Measurements from ENCODE around the gene MEGF11.
"Not testable (repeated sequence)": the region's sequence is repeated elsewhere in the genome, so short reads cannot be mapped to it uniquely, and the experiment has no call there.

The MEGF11 gene

DNA sequence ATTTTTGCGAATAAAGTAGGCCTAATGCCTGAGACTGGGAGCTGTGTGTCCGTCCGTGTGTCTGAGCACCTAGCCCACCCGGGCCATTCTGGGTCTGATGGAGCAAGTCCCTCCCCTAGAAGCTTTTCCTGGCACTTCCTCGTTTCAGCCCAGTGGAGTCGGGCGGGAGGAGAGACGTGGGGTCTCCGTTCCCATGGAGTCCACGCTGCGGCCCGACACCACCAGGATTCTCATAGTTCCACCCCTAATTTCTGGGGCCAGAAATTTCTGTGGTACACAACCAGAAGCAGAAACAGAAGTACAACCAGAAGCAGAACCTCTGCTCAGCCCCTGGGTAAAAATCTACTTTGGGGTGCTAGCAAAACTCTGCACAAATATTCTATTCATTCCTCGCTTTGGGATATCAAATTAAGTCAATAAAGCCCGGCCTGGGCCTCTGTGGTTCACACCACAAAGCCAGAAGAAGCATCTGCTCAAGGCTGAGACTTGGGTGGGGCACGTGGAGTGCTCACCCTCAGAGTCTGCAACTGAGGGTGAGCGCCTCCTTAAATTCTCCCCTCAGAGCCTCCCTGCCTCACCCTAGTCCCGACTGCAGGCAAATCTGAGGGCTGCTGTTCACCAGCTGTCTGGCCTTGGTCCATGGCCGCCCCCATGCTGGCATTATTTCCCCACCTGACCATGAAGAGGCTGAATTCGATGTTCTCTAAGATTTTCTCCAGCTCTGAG is 1.6 kb upstream of the MEGF11 start:
- Mint-ChIP-seq H3K27ac (no peak overlapping the region), H3K4me3 (peak overlapping the region; percentile 64), H3K36me3 (peaks cover 3% of the 10 kb centered on the region), H3K4me1 (peaks cover 11% of the 10 kb centered on the region), H3K9me3 (no peaks in the 10 kb centered on the region), H3K27me3 (peaks cover 34% of the 10 kb centered on the region)
- DNase-seq (ENCODE audit: low spot score in 2 of 2) (no peak), ATAC-seq (ENCODE audit: low read depth) (no peak)

DNA sequence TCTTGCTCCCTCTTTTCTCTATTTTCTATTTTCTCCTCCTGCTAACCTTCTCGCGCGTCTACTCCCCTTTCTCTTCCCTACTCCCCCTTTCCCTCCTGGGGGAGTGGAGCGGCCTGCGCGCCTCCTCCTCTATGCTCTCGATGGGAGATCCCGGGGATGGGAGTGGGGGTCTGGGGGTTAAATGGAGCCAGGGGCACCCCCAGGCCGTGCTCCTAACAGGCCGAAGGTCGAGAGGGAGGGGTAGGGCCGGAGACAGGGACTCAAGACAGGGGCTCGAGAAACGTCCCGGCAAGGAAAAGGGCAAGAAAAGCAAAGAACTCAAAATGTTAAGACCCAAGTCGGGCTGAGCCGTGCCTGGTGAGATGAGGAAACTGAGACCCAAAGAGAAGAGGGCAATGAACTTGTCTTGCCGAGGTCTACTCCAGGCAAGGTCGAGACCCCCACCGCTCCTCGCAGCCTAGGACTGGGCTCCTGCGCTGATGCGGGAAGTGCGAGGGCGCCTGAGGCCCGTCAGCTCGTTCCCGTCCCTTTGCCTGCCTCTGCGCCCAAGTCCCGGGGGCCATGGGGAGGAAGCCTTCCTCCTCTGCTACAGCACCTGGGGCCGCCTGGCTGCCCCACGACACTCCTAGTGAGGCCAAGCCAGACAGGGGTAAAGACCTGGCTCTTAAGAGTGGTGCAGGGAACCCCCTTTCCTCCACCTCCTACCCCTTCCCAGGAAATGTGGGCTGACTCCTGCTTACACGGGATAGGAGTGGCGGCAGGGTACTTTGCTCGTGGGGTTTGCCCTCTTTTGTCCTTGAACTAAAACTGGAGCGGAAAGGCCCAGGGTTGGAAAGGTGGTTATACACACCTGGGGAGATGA is 770 bp upstream of the MEGF11 start:
- peak overlapping the region; percentile 29 for H3K27ac Mint-ChIP-seq
- H3K4me1 Mint-ChIP-seq = peaks cover 11% of the 10 kb centered on the region
- H3K27me3 Mint-ChIP-seq = peaks cover 34% of the 10 kb centered on the region
- peaks cover 3% of the 10 kb centered on the region for H3K36me3 Mint-ChIP-seq
- no peak for ATAC-seq (ENCODE audit: low read depth)
- DNase-seq (ENCODE audit: low spot score in 2 of 2) = peak; percentile 11 to 20
- H3K4me3 Mint-ChIP-seq = peak overlapping the region; percentile 85
- H3K9me3 Mint-ChIP-seq = no peaks in the 10 kb centered on the region

DNA sequence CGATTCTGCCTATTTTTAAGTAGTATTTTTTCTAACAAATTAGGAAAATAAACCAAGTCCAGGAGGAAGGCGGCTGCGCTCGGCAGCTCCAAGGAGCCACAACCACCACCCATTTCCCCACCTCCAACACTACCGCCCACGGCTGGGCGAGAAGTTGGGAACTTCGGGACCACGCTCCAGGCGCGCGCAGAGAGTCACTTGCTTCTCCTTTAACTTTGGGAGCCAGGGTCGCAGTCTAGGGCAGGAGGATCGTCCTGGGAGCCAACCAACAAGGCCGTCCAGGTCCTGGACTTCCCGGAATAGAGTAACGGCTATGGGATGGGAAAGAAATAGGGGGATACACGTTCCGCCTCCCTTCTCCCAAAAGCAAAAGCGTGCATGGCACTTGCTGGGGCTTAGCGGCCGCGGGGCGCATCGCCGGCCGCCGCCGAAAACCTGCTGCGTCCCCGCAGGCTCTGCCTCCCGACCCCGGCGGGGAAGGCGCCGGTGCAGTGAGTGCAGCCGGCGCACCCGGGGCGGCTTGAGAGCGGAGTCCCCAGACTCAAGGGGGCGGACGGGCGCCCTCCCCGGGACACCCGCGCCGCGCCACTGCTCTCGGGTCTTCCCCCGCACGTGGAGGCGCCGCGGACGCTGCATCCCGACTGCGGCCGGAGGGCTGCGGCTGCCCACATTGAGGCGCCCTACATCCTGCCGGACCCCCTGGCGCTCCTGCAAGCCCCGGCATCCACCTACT is 699 bp downstream of the MEGF11 start:
- H3K27ac Mint-ChIP-seq = no peak overlapping the region
- peaks cover 11% of the 10 kb centered on the region for H3K4me1 Mint-ChIP-seq
- no peaks in the 10 kb centered on the region for H3K9me3 Mint-ChIP-seq
- peaks cover 3% of the 10 kb centered on the region for H3K36me3 Mint-ChIP-seq
- peaks cover 38% of the 10 kb centered on the region for H3K27me3 Mint-ChIP-seq
- H3K4me3 Mint-ChIP-seq = peak overlapping the region; percentile 71
- peak; percentile 49 for ATAC-seq (ENCODE audit: low read depth)
- peak; percentile 19 to 39 for DNase-seq (ENCODE audit: low spot score in 2 of 2)

DNA sequence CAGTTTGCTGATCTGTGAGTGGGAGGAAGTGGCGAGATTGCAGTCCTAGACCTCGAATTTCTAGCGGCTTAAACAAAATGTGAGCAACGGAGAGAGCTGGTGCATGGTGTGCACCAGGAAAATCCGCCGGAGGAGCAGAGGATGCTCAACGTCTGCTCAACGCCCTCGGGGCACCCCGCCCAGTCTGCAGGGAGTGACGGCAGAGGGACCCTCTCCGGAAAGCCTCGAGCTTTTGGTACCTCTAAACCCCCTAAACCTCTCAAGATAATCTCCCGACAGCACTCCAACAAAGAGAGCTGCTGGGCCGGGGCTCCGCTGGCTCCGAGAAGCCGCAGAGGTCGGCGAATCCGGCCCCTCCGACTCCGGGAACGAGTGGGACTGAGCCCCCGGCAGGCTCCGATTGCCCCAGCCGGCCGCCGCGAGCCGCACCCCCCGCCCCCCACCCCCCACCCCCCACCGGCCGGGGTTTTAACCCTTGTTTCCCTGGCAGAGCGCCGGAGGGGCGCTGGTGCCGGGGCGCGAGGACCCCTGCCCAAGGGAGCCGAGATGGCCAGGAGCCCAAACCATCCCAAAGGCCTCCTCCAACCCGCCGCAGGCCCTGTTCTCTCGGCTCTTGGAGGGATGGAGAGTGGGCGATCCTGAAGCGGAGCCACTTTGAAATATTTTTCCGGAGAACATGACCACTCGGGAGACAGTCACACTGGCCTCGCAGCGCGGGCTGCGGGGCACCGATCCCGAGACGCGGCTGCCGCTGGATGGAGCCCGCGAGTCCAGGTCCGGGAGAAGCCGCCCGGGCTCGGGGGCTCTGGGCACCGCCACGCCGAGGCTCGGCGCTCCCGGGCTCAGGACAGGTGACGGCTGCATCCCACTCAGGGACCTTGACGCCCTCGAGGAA is 1.5 kb downstream of the MEGF11 start:
- Mint-ChIP-seq H3K27me3 (peaks cover 37% of the 10 kb centered on the region), H3K27ac (no peak overlapping the region), H3K9me3 (no peaks in the 10 kb centered on the region), H3K36me3 (peaks cover 3% of the 10 kb centered on the region), H3K4me3 (peak overlapping the region; percentile 71), H3K4me1 (peaks cover 11% of the 10 kb centered on the region)
- ATAC-seq (ENCODE audit: low read depth) (peak; percentile 58), DNase-seq (ENCODE audit: low spot score in 2 of 2) (peak; percentile 40 to 56)

DNA sequence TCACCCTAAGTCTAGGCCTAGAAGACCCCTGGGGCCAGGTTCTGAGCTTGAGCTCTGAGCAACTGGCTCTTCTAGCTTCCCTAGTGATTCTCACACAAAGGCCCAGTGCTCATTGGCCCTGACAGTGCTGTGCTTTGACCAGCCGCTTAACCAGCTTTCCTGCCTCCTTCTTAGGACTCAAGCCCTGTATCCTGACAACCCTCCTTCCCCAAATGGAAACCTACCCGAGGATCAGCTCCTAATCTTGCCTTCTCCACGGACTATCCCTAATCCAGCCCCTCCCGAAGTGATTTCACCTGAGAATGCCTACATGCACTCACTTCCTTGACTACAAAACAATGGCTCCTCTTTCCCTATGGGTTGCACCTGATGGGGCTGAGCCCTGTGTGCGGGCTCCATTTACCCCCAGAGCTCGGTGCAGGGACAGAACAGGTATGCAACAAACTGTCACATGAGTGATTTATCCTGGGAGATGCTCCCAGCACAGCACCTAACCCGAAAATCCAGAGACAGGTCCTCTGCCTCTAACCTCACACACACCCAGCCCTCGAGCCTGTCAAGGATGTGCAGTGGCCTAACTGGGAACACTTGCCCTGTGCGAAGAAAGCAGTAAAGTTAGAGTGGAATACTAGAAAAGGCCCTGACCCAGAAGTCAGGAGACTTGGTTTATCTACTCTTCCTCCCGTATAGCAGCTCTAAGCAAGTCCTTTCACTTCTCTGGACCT is 2.3 kb downstream of the MEGF11 start:
- peaks cover 35% of the 10 kb centered on the region for H3K27me3 Mint-ChIP-seq
- no peaks in the 10 kb centered on the region for H3K9me3 Mint-ChIP-seq

DNA sequence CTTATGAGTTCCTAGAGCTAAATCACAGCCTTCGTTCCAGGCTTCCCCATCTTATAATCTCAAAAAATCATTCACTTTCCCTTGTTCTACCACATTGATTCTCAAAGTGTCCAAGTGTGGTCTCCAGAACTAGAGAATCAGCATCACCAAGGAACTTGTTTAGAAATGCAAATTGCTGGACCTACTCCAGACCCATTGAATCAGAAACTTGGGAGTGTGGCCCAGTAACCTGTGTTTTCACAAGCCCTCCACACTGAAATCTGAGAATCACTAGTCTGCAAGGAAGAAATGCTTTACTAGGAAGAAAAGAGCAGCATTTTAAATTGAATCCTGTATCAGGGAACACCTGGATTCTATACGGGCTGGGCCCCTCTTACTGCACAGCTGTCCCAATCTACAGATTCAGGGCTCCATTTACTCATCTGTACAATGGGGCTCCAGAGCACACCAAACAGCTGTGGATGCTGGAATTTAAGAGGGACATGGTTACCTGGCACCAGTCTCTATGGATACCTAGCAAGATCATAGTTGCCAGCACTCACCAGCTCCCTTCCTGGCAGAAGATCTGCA is 3.9 kb downstream of the MEGF11 start:
- Mint-ChIP-seq H3K27ac (no peak overlapping the region), H3K4me3 (no peak overlapping the region), H3K36me3 (peaks cover 3% of the 10 kb centered on the region), H3K4me1 (peaks cover 11% of the 10 kb centered on the region), H3K27me3 (peaks cover 29% of the 10 kb centered on the region), H3K9me3 (no peaks in the 10 kb centered on the region)
- ATAC-seq (ENCODE audit: low read depth) = no peak
- DNase-seq (ENCODE audit: low spot score in 2 of 2) = no peak

More for the DNA sequence above, 2.3 kb downstream of the MEGF11 start:
- Mint-ChIP-seq H3K4me3 (peak overlapping the region; percentile 58), H3K4me1 (peaks cover 11% of the 10 kb centered on the region), H3K36me3 (peaks cover 3% of the 10 kb centered on the region), H3K27ac (no peak overlapping the region)
- ATAC-seq (ENCODE audit: low read depth) = no peak
- no peak for DNase-seq (ENCODE audit: low spot score in 2 of 2)

DNA sequence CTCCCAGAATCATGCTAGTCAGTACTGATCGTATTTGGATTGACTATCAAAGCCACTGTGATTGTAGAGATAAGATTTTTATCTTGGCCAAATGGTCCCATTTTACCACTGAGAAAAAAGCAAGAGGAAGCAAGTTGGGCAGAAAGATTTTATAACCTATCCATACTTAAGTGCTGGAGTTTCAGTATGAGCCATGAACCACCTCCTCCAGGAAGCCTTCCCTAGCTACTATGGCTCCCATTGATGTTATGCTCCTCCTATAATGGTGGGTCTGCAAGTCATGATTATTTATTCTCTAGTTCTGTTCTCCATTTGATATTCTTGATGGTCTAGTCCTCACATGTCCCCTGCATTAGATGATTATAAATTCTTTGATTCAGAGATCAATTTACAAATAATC is 6.6 kb downstream of the MEGF11 start:
- peaks cover 26% of the 10 kb centered on the region for H3K27me3 Mint-ChIP-seq
- H3K4me3 Mint-ChIP-seq = no peak overlapping the region
- no peaks in the 10 kb centered on the region for H3K36me3 Mint-ChIP-seq
- H3K4me1 Mint-ChIP-seq = no peaks in the 10 kb centered on the region
- DNase-seq (ENCODE audit: low spot score in 2 of 2) (no peak), ATAC-seq (ENCODE audit: low read depth) (no peak)
- H3K9me3 Mint-ChIP-seq = no peaks in the 10 kb centered on the region
- no peak overlapping the region for H3K27ac Mint-ChIP-seq

DNA sequence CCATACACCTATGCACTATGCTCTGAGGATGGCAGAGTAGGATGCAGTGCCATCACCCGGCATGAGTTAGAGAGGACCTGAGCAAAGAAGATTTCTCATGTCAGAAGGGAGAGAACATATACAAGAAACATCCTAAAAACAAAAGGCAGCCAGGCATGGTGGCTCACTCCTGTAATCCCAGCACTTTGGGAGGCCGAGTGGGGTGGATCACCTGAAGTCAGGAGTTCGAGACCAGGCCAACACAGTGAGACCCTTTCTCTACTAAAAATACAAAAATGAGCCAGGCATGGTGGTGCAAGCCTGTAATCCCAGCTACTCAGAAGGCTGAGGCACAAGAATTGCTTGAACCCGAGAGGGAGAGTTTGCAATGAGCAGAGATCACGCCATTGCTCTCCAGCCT is 7.7 kb downstream of the MEGF11 start:
- not testable (repeated sequence) for H3K4me1 Mint-ChIP-seq; H3K4me3 Mint-ChIP-seq; H3K27ac Mint-ChIP-seq; H3K36me3 Mint-ChIP-seq; DNase-seq (ENCODE audit: low spot score in 2 of 2); ATAC-seq (ENCODE audit: low read depth); H3K9me3 Mint-ChIP-seq
- H3K27me3 Mint-ChIP-seq = peaks cover 24% of the 10 kb centered on the region

DNA sequence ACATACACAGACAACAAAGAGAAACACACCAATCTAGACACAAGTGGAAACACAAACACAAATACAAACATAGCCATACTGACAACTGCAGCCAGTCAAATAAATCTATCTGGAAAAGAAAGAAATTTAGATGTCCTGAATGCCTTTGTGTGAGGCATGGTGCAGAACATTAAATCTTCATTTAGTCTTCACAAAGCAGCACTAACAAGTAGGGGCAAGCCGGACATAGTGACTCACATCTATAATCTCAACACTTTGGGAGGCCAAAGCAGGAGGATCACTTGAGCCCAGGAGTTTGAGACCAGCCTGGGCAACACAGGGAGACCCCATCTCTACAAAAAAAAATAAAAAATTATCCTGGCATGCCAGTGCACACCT is 11.7 kb downstream of the MEGF11 start:
- DNase-seq (ENCODE audit: low spot score in 2 of 2) = no peak
- ATAC-seq (ENCODE audit: low read depth) = no peak
- Mint-ChIP-seq H3K27me3 (peaks cover 17% of the 10 kb centered on the region), H3K27ac (no peak overlapping the region), H3K9me3 (no peaks in the 10 kb centered on the region), H3K4me3 (no peak overlapping the region), H3K36me3 (no peaks in the 10 kb centered on the region), H3K4me1 (peaks cover 4% of the 10 kb centered on the region)

DNA sequence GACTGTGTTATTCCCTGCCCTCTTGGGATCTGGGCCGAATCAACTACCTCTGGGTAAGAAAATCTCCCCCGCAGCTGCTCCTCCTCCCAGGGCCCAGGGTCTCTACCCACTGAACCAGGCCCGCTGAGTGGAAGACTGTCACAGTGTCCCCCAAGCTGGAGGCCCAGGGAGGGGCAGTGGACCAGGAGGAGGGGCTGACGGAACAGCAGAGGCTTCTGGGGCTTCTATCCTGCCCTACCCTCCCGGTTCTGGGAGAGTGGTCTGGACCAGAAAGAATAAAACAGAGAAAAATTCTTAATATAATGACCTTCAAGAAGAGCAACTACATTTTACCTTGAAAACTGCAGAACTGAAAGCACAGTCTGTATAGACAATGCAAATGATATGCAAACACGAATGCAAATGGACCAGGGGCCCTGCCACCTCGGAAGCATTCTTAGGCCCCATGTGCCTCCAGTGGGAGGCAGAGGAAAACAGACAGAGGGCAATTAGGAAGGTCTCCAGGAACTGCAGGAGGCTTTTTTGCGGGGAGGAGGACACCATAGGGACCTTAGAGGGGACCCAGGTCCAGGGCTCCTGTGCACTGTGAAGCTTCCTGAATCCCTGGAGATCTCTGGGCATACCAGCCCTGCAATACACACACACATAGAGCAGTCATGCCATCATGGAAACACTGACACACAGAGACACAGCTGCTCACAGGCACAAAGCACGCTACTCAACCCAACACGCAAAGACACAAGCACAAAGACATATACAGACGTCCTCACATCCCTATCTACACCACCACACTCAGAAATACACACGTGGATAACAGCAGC is 12.3 kb downstream of the MEGF11 start:
- no peak overlapping the region for H3K27ac Mint-ChIP-seq
- ATAC-seq (ENCODE audit: low read depth) (no peak), DNase-seq (ENCODE audit: low spot score in 2 of 2) (no peak)
- peaks cover 19% of the 10 kb centered on the region for H3K27me3 Mint-ChIP-seq
- peaks cover 4% of the 10 kb centered on the region for H3K4me1 Mint-ChIP-seq
- H3K9me3 Mint-ChIP-seq = no peaks in the 10 kb centered on the region
- H3K36me3 Mint-ChIP-seq = no peaks in the 10 kb centered on the region
- H3K4me3 Mint-ChIP-seq = no peak overlapping the region

DNA sequence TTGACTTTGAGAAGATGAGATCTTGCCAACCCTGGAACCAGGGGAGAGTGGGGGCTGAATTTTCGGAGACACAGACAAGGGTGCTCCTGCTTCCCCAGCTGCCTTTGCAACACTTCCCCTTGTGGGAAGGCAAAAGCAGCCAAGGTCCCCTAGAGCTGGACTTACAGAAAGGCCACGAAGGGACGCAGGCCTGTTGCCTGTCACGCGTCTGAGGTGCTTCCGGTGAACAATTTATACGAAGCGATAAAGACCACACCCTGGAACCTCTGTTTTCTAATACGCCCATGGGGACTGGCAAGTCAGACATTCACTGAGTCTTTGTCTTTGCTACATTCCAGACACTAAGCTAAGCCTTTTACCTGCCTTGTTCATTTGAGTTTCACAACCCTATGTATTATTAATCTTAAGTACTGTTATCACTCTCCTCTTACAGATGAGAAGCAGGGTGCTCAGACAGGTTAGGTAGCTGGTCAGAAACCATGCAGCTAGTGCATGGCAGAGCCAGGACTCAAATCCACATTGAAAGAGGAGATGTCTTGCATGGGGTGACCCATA is 13.2 kb downstream of the MEGF11 start:
- Mint-ChIP-seq H3K4me3 (no peak overlapping the region), H3K27me3 (peaks cover 22% of the 10 kb centered on the region), H3K9me3 (no peaks in the 10 kb centered on the region), H3K4me1 (peaks cover 4% of the 10 kb centered on the region), H3K27ac (no peak overlapping the region), H3K36me3 (no peaks in the 10 kb centered on the region)
- no peak for ATAC-seq (ENCODE audit: low read depth)
- no peak for DNase-seq (ENCODE audit: low spot score in 2 of 2)

DNA sequence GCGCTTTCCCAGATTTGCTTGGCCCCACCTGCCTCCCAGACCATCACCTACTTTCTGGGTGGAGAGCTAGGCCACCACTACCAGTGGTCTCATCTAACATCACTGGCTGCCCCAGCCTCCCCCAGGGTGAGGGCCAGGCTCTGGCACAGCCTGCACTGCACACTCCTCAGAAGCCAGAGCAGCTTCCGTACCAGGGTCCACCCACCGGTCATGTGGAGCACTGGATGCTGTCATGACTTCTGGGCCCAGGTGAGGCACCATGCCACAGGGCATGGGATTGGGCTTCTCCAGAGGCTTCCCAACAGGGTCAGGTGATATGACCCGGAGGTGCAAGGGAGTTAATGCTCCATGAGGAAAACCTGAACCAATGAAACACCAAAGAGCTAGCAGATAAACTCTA is 14.0 kb downstream of the MEGF11 start:
- no peaks in the 10 kb centered on the region for H3K36me3 Mint-ChIP-seq
- peaks cover 4% of the 10 kb centered on the region for H3K4me1 Mint-ChIP-seq
- H3K27ac Mint-ChIP-seq = no peak overlapping the region
- DNase-seq (ENCODE audit: low spot score in 2 of 2) = no peak
- H3K4me3 Mint-ChIP-seq = no peak overlapping the region
- peaks cover 22% of the 10 kb centered on the region for H3K27me3 Mint-ChIP-seq
- H3K9me3 Mint-ChIP-seq = no peaks in the 10 kb centered on the region
- no peak for ATAC-seq (ENCODE audit: low read depth)
